Ammon's horn (tissue), 1 donor: ENCODE results near the gene ALDH3A2.
A peak's percentile ranks its signal among the peaks of the same experiment; 100 is the strongest.

Experiments used
- DNase-seq: peaks from one replicate; pipeline ENCODE4 v3.0.0-alpha.2; 2016; ENCODE audit warnings: low spot score

Gene ALDH3A2

GRCh38 chr17:19648475-19649273 lies at the start of gene ALDH3A2:
TSS of gene ALDH3A2 (plus strand) at chr17:19648751. CDS start at chr17:19648972, 221 bp downstream.
- peak; percentile 99 for DNase-seq

- no peak for DNase-seq
Measured at GRCh38 chr17:19610311-19610710, 38.2 kb upstream of the ALDH3A2 start.

GRCh38 chr17:19610879-19611278 lies 37.7 kb upstream of the ALDH3A2 start:
- DNase-seq = no peak

GRCh38 chr17:19613979-19614378 lies 34.6 kb upstream of the ALDH3A2 start:
- no peak for DNase-seq

- no peak for DNase-seq
Measured at GRCh38 chr17:19614900-19615299, 33.7 kb upstream of the ALDH3A2 start.

GRCh38 chr17:19618015-19618414 lies 30.5 kb upstream of the ALDH3A2 start:
- no peak for DNase-seq

GRCh38 chr17:19619705-19620325 lies 28.7 kb upstream of the ALDH3A2 start:
- DNase-seq = no peak

- no peak for DNase-seq
Measured at GRCh38 chr17:19621697-19622096, 26.9 kb upstream of the ALDH3A2 start.

GRCh38 chr17:19626079-19626478 lies 22.5 kb upstream of the ALDH3A2 start:
- no peak for DNase-seq

GRCh38 chr17:19629449-19629848 lies 19.1 kb upstream of the ALDH3A2 start:
- no peak for DNase-seq

GRCh38 chr17:19630035-19630434 lies 18.5 kb upstream of the ALDH3A2 start:
- DNase-seq = no peak

GRCh38 chr17:19630661-19631060 lies 17.9 kb upstream of the ALDH3A2 start:
- DNase-seq = no peak

GRCh38 chr17:19631905-19632304 lies 16.6 kb upstream of the ALDH3A2 start:
- DNase-seq = no peak

- no peak for DNase-seq
Measured at GRCh38 chr17:19641687-19642372, 6.7 kb upstream of the ALDH3A2 start.

- no peak for DNase-seq
Measured at GRCh38 chr17:19642373-19642893, 6.1 kb upstream of the ALDH3A2 start.

- DNase-seq = no peak
Measured at GRCh38 chr17:19644493-19645210, 3.9 kb upstream of the ALDH3A2 start.

GRCh38 chr17:19645734-19646201 lies 2.8 kb upstream of the ALDH3A2 start:
- DNase-seq = peak; percentile 52

GRCh38 chr17:19646788-19647696 lies 1.5 kb upstream of the ALDH3A2 start:
- no peak for DNase-seq

- peak; percentile 78 for DNase-seq
Measured at GRCh38 chr17:19647697-19648474, 665 bp upstream of the ALDH3A2 start.

- DNase-seq = no peak
Measured at GRCh38 chr17:19649274-19649541, 657 bp downstream of the ALDH3A2 start.
